Right lobe of liver (tissue), 4 donors: Measurements from ENCODE around the gene HM13.

Experiments used
- CTCF ChIP-seq, 4 donors: fragments of 200-600 bp in 3 of 4; fragments of 450-650 bp in 1 of 4; IDR thresholded peaks; one replicate each; pipeline versions ENCODE4 v1.5.1 to v1.8.0; 2016 to 2022; ENCODE audit warnings: antibody characterized with exemption in 4 of 4, mild to moderate bottlenecking in 2 of 4
- POLR2A ChIP-seq: fragments of 450-650 bp; IDR thresholded peaks from one replicate; pipeline ENCODE4 v1.6.1; 2017; ENCODE audit warnings: antibody characterized with exemption, mild to moderate bottlenecking
- donor health status: DM: no; HTN: no; CAD: no.
- donor health status: DM: no; HTN: no; CAD: no.
- donor health status: DM: no; HTN: yes; CAD: no.

- TF ChIP-seq CTCF (IDR thresholded peaks at IDR 0.05) (no peak), POLR2A (no peak)
Observed at GRCh38 chr20:31605902-31606803, 91.9 kb downstream of the HM13 start.
